ENCODE measurements around the gene OR4Q3.
"Not testable (repeated sequence)": the region's sequence is repeated elsewhere in the genome, so short reads cannot be mapped to it uniquely, and the experiment has no call there.

The OR4Q3 gene

GRCh38 chr14:19743256-19743655 lies at the start of gene OR4Q3:
TSS of gene OR4Q3 (plus strand) at chr14:19743571.
- DNase-seq = no peak

- no peak for DNase-seq
Measured at GRCh38 chr14:19729359-19729758, 14.0 kb upstream of the OR4Q3 start.

DNA sequence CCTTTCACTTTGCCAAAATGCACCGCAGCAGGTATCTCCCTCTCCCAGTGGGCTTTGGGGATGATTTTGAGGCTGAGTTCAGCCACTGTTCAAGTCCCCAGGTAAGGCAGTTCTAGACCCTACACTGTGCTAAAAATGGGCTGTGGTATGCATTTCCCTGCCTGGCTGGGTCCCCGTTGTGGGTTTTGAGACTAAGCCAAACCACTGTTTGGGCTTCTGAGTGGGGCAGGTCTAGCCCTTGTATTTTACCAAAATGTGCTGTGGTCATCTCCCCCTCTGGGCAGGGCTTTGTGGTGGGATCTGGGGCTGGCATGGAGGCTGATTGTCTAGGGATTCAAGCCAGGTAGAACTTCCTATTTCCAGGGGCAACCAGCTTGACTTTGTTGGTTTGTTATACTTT lies 13.6 kb upstream of the OR4Q3 start:
- DNase-seq = no peak

DNA sequence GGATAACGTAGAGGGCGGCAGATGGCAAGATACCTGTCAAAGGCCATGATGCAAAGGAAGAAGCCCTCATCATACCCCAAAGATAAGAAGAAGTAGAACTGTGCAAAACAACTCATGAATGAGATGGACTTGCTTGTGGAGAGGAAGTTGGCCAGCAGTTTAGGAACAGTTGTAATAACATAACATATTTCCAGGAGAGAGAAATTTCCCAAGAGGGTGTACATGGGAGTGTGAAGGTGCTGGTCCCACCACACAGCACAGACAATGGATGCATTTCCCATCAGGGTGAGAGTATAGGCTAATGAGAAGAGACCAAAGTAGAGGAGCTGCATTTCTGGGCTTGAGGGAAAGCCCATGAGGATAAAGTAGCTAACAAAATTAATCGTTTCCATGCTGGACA lies 9.5 kb upstream of the OR4Q3 start:
- DNase-seq = not testable (repeated sequence)

DNA sequence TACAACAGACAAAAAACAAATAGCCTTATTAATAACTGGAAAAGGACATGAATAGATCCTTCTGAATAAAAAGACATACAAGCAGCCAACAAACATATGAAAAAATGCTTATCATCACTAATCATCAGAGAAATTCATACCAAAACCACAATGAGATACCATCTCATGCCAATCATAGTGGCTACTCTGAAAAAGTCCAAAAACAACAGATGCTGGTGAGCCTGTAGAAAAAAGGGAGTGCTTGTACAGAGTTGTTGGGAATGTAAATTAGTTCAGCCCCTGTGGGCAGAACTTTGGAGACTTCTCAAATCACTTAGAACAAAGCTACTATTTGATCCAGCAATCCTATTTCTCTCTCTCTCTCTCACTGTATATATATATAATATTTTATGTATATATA lies 8.9 kb downstream of the OR4Q3 start:
- not testable (repeated sequence) for DNase-seq

GRCh38 chr14:19754172-19754571 lies 10.8 kb downstream of the OR4Q3 start:
- no peak for DNase-seq

GRCh38 chr14:19771491-19771890 lies 28.1 kb downstream of the OR4Q3 start:
- not testable (repeated sequence) for DNase-seq

DNA sequence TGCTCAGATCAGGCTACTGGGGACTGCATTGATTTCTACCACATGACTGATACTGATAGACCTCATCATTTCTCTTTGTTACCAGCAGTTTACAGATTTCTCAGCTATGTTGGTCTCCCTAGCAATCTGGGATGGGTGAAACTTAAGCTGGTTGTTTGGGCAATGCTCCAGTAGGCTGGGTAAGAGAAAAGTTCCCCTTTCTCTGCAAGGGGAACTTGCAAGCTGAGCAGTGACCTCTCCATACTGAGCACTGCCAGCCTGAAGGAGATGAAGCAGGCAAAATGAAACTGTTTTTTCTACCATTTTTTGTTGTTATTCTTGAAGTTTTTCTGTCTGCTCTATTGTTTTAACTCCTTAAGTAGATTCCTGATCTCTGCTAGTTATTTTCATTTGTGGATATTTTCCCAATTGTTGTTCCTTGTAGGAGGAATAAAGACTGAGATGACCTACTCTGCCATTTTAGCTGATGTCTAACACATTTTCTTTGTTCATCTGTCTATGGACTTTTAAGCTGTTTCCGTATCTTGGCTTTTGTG lies 28.6 kb downstream of the OR4Q3 start:
- DNase-seq = no peak

DNA sequence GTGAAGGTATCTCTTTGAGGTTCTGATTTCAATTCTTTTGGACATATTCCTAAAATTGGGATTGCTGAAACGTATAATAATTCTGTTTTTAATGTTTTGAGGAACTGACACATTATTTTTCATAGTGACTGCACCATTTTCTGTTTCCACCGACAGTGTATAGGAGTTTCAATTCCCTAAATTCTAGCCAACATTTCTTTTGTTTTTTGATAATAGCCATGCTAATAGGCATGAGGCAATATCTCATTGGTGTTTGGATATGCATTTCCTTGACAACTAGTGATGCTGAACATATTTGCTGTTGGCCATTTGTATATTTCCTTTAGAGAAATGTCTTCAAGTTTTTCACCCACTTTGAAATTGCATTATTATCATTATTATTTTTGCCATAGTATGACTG lies 29.1 kb downstream of the OR4Q3 start:
- DNase-seq = not testable (repeated sequence)

DNA sequence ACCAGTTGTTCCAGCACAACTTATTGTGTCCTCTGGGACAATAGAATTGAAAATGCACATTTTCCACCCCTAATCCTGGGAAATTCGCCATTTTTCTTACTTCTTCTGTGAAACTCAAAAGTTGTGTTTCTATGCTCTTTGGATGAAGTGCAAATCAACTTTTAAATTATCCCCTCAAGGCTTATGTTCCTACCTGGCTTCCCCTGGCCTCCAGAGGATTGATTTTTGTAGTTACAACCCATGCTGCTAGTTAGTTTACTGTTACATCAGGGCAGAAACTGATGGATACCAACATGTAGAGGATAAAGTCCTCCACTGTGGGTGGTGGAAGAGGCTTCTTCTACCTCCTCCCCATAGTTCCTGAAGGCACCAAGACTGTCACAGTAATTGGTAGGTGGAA lies 29.8 kb downstream of the OR4Q3 start, which contains the start of gene OR4M1:
TSS of gene OR4M1 (plus strand) at position 301 of the 400 bp plus-strand sequence. CDS start 6,819 bp downstream, outside the sequence.
- DNase-seq = not testable (repeated sequence)

GRCh38 chr14:19775587-19775986 lies 32.2 kb downstream of the OR4Q3 start:
- no peak for DNase-seq

DNA sequence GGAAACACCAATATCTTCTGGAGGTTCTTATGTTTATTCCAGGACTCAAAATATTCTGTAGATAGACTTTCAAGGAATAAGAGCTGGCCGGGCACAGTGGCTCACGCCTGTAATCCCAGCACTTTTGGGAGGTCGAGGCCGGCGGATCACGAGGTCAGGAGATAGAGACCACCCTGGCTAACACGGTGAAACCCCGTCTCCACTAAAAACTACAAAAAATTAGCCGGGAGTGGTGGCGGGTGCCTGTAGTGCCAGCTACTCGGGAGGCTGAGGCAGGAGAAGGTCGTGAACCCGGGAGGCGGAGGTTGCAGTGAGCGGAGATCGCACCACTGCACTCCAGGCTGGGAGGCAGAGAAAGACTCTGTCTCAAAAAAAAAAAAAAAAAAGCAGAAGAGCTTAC lies 42.5 kb downstream of the OR4Q3 start:
- DNase-seq = not testable (repeated sequence)

- DNase-seq = not testable (repeated sequence)
Measured at GRCh38 chr14:19787318-19787717, 43.9 kb downstream of the OR4Q3 start.

GRCh38 chr14:19788150-19788549 lies 44.8 kb downstream of the OR4Q3 start:
- not testable (repeated sequence) for DNase-seq

- DNase-seq = peak; percentile 42
Measured at GRCh38 chr14:19796520-19797108, 53.2 kb downstream of the OR4Q3 start.
